ENCODE data around the gene GEMIN4. TPM values are rescaled to one million over a fixed set of nuclear protein-coding genes. Genes with fewer than 3 reads are reported as not detected.

GEMIN4 gene
- polyA plus RNA-seq, 1 experiment, result 9.3 TPM

DNA sequence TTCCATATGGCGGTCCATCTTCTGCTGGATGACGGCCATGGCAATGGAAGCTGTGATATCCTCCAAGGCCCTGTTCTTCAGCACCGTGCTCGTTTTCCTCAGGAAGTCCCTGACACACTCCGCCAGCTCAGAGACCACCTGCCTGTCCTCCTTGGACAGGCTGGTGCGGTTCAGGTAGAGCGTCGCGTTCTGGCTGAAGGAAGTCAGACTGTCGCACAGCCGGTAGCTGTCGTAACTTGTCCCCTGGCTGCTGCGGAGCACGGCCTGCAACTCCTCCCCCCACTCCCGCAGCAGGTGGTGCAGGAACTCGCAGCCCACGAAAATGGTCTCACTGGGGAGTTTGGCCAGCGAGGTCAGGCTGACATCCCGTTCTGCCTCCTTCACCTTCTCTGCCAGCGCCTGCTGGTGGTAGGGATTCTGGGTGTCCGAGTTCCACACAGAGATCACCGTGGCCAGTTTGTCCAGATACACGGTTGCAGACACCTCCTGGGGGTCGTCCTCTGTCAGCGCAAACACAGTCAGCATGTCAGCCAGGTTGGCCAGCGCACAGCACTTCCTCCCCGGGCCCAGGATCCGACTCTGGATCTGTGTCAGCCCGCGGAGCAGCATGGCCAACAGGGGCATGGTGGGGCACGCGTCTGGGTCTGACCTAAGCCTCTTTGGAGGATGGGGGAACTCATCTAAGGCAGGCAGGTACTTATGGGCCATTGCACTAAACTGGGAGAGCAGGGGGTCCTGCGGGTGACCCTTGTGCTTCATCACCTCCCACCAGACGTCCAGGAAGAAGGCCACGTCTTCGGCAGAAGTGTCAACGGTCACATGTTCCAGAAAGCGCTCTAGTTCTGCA lies 5.1 kb downstream of the GEMIN4 start:
- Histone ChIP-seq H3K27ac (ENCODE audit: low read depth, low read length) (no peak overlapping the region), H3K27me3 (ENCODE audit: control insufficient read depth, insufficient read depth, low read length) (no peaks in the 10 kb centered on the region), H3K4me3 (ENCODE audit: low read depth, low read length) (no peak overlapping the region), H3K9me3 (ENCODE audit: control insufficient read depth, insufficient read depth, low read length) (peaks cover 10% of the 10 kb centered on the region)
- ChIA-PET POLR2A (no interaction called here), CTCF (no interaction called here)
- TF ChIP-seq, protein P1, sequence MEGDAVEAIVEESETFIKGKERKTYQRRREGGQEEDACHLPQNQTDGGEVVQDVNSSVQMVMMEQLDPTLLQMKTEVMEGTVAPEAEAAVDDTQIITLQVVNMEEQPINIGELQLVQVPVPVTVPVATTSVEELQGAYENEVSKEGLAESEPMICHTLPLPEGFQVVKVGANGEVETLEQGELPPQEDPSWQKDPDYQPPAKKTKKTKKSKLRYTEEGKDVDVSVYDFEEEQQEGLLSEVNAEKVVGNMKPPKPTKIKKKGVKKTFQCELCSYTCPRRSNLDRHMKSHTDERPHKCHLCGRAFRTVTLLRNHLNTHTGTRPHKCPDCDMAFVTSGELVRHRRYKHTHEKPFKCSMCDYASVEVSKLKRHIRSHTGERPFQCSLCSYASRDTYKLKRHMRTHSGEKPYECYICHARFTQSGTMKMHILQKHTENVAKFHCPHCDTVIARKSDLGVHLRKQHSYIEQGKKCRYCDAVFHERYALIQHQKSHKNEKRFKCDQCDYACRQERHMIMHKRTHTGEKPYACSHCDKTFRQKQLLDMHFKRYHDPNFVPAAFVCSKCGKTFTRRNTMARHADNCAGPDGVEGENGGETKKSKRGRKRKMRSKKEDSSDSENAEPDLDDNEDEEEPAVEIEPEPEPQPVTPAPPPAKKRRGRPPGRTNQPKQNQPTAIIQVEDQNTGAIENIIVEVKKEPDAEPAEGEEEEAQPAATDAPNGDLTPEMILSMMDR (IDR thresholded peaks at IDR 0.05; ENCODE audit: low read depth, low read length), result no peak
- no peak for DNase-seq (ENCODE audit: low read depth, low spot score)

DNA sequence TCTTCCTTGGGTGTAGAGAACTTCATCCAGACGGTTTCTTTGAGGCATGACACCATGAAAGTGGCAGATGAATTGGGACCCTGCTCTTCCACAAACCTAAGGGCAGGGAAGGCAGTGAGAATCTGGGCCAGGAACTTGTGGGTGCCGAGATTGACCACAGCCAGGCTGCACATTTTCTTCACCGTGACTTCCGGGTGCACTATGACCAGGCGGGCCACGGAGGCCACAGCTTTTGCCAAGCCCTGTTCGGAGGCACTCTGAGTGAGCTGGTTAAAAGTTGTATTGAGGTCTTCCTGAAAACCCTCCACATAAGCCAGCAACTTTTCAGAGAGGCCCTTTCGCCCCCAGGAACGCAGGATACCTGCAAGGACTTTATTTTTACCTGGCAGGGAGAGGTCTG lies 5.9 kb downstream of the GEMIN4 start:
- Histone ChIP-seq H3K27me3 (ENCODE audit: control insufficient read depth, insufficient read depth, low read length) (no peaks in the 10 kb centered on the region), H3K27ac (ENCODE audit: low read depth, low read length) (no peak overlapping the region), H3K9me3 (ENCODE audit: control insufficient read depth, insufficient read depth, low read length) (peaks cover 10% of the 10 kb centered on the region), H3K4me3 (ENCODE audit: low read depth, low read length) (no peak overlapping the region)
- TF ChIP-seq, protein P1 (IDR thresholded peaks at IDR 0.05; ENCODE audit: low read depth, low read length), result no peak
- CTCF ChIA-PET, result no interaction called here
- POLR2A ChIA-PET, result no interaction called here
- DNase-seq (ENCODE audit: low read depth, low spot score), result no peak

DNA sequence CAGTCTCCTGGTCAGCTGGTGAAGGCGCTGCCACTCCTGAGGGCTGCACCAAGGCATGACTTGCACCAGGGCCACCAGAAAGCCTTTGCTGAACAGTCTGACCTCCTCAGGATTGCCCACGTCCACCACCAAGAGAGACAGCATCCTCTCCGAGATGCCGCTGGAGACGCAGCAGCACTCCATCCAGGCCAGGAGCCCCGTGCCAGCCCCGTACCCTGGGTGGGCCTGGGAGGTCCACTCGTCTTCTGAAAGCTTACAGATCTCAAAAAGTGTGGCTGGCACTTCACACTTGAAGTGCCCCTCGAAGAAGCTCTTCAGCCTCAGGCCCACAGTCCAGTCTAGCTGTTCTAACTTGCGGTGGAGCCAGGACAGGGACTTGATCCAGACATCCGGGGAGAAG lies 6.7 kb downstream of the GEMIN4 start:
- POLR2A ChIA-PET, result no interaction called here
- CTCF ChIA-PET, result no interaction called here
- H3K27ac ChIP-seq (ENCODE audit: low read depth, low read length), result no peak overlapping the region

DNA sequence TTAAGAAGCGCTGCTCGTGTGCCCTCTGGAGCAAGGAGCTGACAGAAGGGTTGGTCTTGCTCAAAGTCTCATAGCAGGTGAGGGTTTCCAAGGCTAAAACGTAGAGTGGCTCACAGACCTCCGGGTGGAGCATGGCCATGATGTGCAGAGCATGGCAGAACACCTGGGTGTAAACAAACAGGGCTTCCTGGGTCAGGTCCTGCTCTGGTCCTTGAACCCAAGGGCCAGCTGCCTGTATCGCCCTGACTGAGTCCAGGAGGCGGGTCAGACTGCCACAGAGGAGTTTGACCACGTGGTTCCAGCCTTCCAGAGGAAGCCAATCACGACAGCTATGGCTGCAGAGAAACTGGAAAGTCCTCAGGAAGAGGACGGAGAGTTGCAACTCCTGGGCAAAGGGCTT lies 7.1 kb downstream of the GEMIN4 start:
- TF ChIP-seq, protein P1 (IDR thresholded peaks at IDR 0.05; ENCODE audit: low read depth, low read length), result no peak
- ChIA-PET POLR2A (no interaction called here), CTCF (no interaction called here)
- H3K27me3 ChIP-seq (ENCODE audit: control insufficient read depth, insufficient read depth, low read length), result no peaks in the 10 kb centered on the region
- H3K27ac ChIP-seq (ENCODE audit: low read depth, low read length), result no peak overlapping the region
- H3K4me3 ChIP-seq (ENCODE audit: low read depth, low read length), result no peak overlapping the region
- no peak for DNase-seq (ENCODE audit: low read depth, low spot score)
- H3K9me3 ChIP-seq (ENCODE audit: control insufficient read depth, insufficient read depth, low read length), result peaks cover 10% of the 10 kb centered on the region

More for the DNA sequence above, 6.7 kb downstream of the GEMIN4 start:
- TF ChIP-seq, protein P1 (IDR thresholded peaks at IDR 0.05; ENCODE audit: low read depth, low read length), result no peak
- Histone ChIP-seq H3K27me3 (ENCODE audit: control insufficient read depth, insufficient read depth, low read length) (no peaks in the 10 kb centered on the region), H3K4me3 (ENCODE audit: low read depth, low read length) (no peak overlapping the region), H3K9me3 (ENCODE audit: control insufficient read depth, insufficient read depth, low read length) (peaks cover 10% of the 10 kb centered on the region)
- no peak for DNase-seq (ENCODE audit: low read depth, low spot score)

DNA sequence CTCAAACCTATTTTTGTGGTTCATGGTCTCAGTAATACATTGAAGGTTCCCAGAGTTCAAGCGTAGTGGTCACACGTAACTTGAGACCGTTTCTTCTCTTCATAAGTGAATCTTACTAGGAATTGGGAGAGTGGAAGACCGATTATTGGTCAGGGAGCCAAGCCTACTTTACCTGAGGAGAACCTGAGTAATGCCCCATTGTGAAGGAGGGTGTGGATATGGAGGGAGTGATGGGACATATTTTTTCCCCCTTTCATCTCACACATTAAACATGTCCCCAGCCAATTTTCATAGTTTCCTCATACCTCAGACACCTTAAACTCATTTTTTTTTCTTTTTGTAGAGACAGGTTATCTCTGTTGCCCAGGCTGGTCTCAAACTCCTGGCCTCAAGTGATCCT lies 8.9 kb downstream of the GEMIN4 start:
- Histone ChIP-seq H3K27ac (ENCODE audit: low read depth, low read length) (no peak overlapping the region), H3K4me3 (ENCODE audit: low read depth, low read length) (no peak overlapping the region), H3K9me3 (ENCODE audit: control insufficient read depth, insufficient read depth, low read length) (peaks cover 5% of the 10 kb centered on the region; the same call in 1 of the 2 replicates), H3K27me3 (ENCODE audit: control insufficient read depth, insufficient read depth, low read length) (no peaks in the 10 kb centered on the region)
- TF ChIP-seq, protein P1 (IDR thresholded peaks at IDR 0.05; ENCODE audit: low read depth, low read length), result no peak
- ChIA-PET POLR2A (no interaction called here), CTCF (no interaction called here)
- DNase-seq (ENCODE audit: low read depth, low spot score), result no peak

Measured in AG04450 (cell line).